GM18520 (cell line): Measurements from ENCODE around the gene ADGRL1.

Experiments used
- ATAC-seq: cut with Tn5 transposase; IDR thresholded peaks from one replicate; pipeline ENCODE4 v1.9.1; 2021; ENCODE audit not compliant: unreplicated experiment

Gene ADGRL1

DNA sequence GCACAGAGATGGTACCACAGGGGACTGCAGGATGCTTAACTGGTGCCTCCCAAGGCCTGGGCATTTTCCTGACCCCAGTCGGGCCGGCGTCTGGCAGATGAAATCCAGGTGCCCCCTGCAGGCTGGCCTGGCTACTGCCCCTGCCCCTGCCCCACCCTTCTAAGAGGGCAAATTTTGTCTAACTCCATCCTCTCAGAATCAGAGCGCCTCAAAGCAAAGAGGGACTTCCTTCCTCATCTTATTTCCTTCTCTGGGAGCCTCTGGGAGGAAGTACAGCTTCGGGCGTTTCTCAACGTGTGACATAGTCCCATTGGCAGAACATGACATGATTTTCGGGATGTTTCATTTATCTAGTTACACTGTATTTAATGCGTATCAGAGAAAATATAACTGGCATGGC lies 91.1 kb downstream of the ADGRL1 start:
- ATAC-seq, result no peak

- no peak for ATAC-seq
Measured at GRCh38 chr19:14114439-14114838, 91.5 kb downstream of the ADGRL1 start.

DNA sequence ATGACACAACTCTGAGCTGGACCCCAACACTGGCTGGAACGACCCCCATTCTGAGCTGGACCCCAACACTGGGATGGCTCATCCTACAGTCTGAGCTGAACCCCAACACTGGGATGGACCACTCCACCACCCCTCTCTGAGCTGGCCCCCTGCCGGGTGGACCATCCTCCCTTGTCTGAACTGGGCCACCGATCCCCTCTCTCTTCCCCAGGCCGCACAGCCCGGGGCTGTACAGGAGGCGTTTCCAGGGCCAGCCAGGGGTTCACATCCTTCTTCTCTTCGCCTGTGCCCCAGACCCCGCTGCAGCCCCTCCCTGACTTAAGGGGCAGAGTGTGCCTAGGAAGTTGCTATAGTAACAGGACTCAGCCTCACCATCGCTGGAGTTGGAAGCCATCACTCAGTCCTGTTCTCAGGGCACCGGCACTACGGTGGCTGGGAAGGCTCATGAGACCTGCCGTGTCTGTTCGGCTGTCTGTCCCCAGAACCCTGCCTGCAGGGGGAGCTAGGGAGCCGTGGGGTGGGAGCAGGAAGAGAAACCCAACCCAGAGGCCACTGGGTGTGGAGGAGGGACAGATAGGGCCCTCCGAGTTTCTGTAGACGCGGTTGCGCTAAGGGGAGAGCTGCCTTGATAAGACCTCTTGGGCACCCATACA lies 92.1 kb downstream of the ADGRL1 start:
- no peak for ATAC-seq

DNA sequence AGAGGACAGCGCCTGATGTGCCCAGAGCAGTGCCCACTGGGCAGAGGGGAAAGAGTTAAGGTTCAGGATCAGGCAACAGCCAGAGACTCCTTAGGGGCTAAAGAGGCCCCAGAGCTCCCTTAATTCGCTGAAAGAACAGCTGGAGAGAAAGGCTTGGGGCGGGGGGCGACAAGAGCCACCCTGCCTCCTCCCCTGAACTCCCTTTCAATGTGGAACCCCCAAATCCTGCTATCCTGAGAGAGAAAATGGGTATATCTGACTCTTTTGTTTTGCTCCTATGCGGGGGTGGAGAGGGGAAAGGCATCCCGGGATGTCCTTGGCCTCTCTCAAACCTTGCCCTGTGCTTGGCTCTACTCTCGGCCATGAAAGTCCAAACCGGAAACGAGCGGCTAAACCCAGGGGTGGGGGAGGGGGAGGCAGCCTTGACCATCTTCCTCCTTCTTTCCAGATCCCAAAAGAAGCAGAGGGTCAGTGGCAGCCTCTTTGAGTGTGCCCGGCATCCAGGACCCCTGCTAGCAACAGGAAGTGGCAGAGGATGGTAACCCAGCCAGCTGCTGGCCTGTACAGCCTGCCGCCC lies 93.1 kb downstream of the ADGRL1 start:
- ATAC-seq, result no peak

DNA sequence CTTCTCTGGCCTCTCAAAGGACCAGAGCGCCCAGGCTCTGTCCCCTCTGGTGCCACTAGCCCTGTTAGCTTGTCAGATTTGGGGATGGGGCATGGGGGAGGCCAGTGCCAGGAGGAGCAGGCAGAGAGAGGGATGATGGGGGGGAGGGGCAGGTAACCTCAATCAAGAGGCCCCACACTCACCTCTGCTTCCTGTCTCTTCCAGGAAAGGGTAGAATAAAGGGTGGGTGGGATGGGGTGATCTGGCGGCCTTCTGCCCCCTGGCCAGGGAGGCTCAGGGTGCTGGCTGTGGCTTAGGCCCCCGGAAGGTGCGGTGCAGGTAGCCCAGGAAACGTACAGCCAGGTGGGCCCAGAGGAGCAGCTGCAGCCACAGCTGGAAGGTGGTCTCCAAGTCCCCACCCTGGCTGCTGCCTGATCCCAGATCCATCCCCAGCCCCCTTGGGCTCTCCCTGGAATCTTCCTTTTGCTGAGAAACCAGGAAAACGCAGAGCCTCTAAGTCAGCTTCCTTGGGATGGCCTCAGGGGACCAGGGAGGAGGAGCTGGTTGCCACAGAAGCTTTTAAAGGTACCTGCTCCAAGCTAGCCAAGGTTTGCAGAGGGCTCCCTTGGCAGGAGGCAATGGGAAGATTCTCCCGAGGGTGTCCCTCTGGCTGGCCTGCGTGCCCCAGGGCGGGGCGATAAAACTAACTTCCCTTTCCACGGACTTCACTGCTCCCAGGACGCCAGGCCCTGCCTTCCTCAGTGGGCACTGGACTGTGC lies 93.7 kb downstream of the ADGRL1 start:
- no peak for ATAC-seq

DNA sequence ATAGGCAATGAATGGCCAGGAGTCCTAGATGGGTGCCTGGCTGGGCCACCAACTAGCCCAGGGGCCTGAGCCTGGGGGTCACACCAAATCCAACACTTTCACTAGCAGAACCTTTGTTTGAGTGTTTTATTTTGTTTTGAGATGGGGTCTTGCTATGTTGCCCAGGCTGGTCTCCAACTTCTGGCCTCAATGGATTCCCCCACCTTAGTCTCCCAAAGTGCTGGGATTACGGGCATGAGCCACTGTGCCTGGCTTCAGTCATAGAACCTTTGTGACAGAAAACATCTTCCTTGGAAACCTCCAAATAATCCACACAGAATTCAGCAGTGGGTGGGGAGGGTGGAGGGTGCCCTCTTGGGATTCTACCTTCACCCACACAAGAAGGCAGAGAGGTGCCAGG lies 94.5 kb downstream of the ADGRL1 start:
- ATAC-seq, result no peak

DNA sequence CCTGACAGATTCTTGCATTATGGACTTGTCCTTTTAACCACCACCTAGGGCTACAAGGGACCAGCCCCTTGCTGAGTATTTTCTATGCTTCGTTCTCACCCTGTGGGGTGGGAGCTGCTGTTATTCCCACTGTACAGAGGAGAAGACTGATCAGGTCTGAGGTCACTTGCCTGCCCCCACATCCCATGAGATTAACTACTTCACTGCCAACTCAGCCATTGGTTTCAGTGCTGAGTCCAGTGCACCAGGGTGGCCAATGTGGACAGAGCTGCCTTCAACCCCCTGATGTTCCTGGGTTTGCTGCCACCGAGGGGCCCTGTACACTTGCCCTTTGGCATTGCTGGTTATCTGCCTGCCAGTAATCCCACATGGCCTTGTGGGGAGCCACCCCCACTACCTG lies 95.3 kb downstream of the ADGRL1 start:
- no peak for ATAC-seq

DNA sequence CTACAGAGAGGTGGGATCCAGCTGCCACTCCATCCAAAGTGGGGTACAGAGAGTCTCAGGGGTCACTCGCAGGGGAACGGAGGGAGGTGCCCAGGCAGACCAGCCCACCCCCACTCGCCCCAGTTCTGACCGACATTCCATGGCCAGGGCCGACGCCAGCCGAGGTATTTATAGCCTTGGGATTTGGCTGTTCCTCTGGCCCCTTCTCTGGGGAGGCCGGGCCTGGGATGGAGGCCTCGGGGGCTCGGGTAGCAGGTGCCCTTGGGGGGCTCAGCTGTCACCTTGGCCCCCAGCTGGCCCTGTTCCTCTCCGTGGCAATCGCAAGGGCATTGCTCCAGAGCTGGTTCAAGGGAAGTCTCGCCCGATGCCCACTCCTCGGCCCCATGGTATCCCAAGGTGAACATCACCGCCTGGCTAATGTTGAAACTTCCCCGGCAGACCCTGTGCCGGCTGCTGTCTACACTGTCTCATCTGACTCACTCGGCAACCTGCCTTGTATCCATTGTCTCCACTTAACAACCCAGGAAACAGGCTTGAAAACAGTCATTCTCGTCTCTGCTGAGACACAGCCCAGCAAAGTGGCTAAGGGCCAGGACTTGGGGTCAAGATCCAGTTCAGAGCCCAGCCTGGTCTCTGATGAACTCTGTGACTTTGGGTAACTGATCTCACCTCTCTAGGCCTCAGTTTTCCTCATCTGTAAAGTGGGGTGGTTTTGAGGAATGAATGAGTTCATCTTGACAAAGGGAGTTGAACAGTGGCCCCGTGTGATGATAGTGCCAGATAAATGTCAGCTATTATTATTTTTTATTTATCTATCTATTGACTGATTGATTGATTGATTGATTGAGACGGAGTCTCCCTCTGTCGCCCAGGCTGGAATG lies 98.1 kb downstream of the ADGRL1 start:
- no peak for ATAC-seq

- no peak for ATAC-seq
Measured at GRCh38 chr19:14106840-14107239, 99.1 kb downstream of the ADGRL1 start.

GRCh38 chr19:14105680-14106079 lies 100.3 kb downstream of the ADGRL1 start:
- ATAC-seq, result no peak

DNA sequence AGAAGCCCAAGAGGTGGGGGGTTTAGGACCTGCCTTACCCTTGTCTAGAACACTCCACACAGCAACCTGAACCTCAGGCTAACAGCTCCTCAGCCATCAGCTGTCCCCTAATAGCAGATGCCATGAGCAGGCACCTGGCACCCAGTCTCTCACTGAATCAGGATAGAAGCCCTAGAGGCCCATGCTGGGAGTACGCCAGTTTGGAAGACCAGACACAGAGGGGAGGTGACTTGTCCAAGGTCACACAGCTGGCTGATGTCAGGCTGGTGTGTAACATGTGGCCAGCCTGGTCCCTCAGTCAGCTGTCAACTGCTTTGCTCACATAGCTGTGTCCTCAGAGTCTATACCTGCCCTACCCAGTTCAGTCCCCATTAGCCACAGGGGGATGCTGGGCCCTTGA lies 102.7 kb downstream of the ADGRL1 start:
- no peak for ATAC-seq

DNA sequence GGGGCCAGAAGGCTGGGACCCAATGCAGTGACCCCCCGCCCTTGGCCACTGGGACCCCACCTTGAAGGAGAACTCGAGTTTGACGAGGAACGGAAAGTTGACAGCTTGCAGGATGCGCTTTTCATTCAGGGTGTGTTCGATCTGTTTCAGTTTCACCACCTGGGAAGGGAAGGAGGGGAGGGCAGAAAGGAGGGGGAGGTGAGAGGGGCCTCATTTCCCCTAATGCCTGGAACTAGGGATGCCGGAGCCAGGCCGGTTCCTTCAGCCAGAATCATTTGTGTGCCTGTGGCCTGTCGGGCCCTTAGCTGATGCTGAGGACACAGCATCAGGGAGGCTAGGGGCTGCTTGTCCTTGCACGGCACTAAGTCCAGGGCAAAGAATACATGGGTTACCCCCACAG lies 103.2 kb downstream of the ADGRL1 start:
- no peak for ATAC-seq

DNA sequence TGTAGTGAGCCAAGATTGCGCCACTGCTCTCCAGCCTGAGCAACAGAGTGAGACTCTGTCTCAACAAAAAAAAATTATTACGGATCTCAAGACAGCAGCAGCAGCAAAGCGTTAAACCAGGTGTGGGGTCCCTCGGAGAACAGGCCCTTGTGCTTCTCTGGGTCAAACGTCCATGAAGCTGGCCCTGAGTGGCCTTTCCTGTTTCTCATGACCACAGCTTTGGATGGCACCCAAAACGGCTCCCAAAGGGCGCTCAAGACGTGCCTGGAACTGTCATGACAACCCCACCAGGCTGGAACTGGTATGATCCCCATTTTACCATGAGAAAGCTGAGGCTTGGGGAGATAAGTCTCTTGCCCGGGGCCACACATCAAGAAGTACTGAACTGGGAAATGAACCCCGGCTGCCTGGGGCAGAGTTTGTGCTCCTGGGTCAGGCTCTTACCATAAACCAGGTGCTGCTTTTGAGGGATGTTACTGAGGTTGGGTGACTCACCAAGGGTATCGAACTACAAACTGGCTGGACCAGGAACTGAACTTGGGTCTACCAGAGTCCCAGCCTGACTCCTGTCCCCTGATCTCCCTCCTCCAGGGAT lies 103.8 kb downstream of the ADGRL1 start:
- no peak for ATAC-seq

DNA sequence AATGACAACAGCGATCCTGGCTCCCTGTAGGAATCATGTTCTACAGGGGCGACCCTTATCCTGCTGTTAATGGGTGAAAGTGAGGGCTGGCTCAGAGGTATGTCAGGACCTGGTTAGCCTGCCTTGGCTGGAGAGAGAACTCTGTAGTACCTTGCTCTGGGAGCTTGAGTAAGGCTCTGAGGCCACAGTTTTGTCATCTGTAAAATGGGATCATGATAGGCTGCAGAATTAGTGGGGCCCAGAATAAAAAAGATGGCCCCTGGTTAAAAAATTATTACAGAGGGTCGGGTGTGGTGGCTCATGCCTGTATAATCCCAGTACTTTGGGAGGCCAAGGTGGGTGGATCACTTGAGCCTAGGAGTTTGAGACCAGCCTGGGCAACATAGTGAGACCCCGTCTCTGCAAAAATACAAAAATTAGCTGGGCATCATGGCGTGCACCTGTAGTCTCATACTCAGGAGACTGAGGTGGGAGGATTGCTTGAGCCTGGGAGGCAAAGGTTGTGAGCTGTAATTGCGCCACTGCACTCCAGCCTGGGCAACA lies 104.9 kb downstream of the ADGRL1 start:
- no peak for ATAC-seq
